ENCODE data around the gene SHMT1.
"Not testable (repeated sequence)": the region's sequence is repeated elsewhere in the genome, so short reads cannot be mapped to it uniquely, and the experiment has no call there.

SHMT1 gene

DNA sequence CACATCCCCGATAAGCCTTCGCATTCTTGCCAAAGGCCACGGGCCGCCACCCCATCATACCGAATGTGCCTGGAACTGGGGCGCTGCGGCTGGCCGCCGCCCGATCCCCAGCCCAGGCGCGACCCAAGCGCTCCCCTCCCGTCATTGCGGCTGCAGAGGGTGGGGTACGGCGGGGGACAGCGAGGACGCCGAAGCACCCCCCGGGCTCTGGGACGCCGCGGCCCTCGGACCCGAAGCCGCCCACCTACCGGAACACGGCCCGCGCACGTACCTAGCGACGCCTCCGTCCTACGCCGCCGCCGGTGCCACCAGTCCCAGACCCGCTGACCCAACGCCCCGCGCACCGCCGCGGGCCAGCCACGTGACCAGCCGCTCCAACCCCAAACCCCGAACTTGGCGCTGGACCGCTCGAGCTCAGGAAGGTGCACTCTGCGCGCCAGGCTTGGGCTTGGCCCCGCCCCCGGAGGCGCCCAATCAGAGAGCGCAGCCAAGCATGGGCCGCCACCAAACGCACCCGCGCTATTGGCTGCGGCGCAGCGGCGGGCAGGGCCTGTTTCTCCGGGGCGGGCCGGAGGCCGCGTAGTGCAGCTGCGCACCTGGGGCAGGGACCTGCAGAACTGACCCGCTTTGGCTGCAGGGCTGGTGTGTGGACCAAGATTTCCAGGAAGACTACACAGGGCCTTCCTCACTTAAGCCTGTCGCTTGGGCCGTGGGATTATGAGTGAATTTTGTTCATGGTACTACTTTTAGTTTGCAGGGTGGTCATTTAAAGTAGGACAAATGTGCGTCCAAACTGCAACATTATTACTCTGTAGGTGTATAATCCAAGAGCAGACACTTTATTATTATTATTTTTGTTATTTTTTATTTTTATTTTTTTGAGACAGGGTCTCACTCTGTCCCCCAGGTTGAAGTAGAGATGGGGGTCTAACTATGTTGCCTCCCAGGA is at the start of gene SHMT1:
SHMT1 (minus strand) TSS at position 450 of the 949 bp plus-strand sequence. CDS start 7,569 bp downstream, outside the sequence.
- in situ Hi-C loops (cut with MboI; ENCODE audit: low sequenced_read_pairs), result no loop called here

DNA sequence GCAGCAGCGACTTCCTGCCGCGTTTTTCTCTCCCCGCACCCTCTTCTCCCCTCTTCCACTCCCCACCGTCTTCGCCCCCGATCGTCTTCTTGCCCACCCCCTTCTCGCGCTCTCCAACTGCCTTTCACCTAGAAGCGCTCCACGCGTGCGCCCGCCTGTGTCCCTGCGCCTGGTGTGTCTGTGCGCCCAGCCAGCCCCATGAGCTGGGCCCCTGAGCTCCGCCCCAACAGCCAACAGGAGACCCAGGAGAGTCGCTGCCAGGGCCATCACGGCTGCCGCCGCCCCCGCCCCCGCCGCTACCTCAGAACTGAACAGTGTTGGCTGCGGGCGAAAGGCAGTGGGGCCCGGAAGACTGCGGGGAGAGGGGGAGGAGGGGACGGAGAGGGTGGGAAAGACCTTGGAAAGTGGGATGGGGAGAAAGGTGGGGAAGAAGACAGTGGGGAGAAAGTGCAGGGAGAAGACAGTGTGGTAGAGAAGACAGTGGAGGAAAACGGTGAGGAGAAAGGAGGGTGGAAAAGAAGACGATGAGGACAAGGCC is 48.7 kb upstream of the SHMT1 start:
- in situ Hi-C loops (cut with MboI; ENCODE audit: low sequenced_read_pairs), result not testable (repeated sequence)

DNA sequence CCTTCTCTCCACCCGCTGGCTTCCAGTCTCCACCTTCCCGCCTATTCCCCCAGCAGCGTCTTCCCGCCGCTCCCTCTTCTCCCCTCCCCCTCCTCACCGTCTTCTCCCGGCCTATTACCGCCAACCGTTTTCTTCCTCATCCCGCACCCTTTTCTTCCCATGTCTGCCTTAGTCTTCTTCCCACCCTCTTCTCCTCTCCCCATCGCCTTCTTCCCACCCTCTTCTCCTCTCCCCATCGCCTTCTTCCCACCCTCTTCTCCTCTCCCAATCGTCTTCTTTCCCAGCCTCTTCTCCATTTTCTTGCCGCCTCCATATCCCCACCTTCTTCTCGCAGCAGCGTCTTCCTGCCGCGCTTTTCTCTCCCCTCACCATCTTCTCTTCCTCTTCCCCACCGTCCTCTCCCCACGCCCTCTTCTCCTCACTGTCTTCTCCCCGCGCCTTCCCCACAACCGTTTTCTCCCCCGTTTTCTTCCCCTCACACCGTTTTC is 48.1 kb upstream of the SHMT1 start:
- in situ Hi-C loops (cut with MboI; ENCODE audit: low sequenced_read_pairs), result not testable (repeated sequence)

DNA sequence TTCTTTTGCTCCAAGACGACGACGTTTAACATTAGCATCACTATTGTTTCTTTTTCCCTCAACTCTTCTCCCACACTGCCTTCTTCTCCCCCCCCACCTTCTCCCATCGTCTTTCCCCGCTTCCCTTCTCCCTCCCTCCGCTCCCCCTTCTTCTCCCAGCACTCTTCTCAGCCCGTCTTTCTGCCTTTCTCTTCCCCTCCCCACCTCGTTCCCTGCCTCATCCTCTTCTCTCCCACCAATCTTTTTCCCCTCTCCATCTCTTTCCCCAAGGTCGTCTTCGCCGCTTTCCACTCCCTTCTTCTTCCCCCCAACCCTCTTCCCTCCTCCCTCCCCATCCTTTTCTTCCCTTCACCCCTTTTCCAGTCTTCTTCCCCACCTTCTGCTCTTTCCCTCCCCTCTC is 47.4 kb upstream of the SHMT1 start:
- in situ Hi-C loops (cut with MboI; ENCODE audit: low sequenced_read_pairs), result not testable (repeated sequence)

DNA sequence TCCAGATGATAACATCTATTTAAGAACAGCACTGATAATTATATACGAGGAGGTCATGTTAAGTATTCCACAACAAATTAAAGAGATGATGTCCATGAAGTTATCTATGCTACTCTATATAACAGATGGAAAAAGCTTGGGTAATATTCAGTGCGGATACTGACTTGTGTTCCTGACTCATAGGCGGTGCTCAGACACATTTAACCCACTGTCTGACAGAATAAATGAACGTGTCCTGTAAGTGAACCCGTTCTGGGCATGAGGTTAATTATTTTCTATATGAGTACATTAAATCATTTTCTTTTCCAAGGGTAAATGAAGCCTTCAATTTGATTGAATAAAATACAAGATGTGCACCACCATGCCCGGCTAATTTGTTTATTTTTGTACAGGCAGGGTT is 46.0 kb upstream of the SHMT1 start:
- in situ Hi-C loops (cut with MboI; ENCODE audit: low sequenced_read_pairs), result not testable (repeated sequence)

DNA sequence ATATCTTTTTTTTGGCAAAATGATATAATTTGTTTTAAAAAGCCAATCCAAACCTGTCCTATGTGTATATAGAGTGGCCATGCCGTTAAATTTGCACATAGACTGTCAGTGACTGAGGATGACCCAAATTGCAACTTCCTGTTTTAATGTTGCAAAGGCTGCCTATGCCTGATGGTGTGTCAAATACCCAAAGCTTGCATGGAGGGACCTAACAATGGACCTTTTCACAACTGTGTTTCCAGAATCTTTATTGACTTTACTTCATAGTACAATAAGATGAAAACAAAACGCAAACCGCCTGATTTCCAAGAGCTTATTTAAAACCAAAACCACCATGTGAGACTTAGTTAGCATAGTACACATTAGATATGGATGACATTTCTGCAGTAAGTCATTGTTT is 45.6 kb upstream of the SHMT1 start:
- in situ Hi-C loops (cut with MboI; ENCODE audit: low sequenced_read_pairs), result not testable (repeated sequence)

DNA sequence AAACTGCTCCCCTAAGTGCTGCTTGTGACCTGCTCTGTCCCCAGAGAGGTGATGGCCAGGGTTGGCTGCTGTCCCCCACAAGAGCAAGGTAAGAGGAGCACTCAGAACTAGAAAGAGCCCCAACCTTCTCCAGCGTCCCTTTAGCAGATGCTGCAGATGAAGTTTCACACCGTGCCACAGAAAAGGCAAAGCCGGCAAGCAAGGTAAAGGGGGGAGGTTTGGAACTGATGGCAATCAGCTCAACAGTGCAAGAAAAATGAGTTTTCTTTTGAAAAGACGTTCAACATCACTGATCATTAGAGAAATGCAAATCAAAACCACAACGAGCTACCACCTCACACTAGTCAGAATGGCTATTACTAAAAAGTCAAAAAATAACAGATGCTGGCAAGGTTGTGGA is 40.3 kb upstream of the SHMT1 start:
- in situ Hi-C loops (cut with MboI; ENCODE audit: low sequenced_read_pairs), result not testable (repeated sequence)

DNA sequence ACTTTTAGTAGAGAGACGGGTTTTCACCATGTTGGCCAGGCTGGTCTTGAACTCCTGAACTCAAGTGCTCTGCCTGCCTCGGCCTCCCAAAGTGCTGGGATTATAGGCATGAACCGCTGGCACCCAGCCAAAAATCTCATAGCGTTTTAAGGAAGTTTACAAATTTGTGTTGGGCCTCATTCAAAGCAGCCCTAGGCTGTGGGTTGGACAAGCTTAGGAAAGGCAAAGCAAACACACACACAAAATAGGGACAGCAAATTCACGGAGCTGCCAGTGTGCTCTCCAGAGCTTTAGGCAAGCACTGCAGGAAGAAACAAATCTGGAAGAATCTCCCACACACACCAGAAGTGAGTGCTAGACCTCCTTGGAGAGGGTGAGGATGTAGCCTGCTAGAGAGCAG is 39.8 kb upstream of the SHMT1 start:
- in situ Hi-C loops (cut with MboI; ENCODE audit: low sequenced_read_pairs), result not testable (repeated sequence)

DNA sequence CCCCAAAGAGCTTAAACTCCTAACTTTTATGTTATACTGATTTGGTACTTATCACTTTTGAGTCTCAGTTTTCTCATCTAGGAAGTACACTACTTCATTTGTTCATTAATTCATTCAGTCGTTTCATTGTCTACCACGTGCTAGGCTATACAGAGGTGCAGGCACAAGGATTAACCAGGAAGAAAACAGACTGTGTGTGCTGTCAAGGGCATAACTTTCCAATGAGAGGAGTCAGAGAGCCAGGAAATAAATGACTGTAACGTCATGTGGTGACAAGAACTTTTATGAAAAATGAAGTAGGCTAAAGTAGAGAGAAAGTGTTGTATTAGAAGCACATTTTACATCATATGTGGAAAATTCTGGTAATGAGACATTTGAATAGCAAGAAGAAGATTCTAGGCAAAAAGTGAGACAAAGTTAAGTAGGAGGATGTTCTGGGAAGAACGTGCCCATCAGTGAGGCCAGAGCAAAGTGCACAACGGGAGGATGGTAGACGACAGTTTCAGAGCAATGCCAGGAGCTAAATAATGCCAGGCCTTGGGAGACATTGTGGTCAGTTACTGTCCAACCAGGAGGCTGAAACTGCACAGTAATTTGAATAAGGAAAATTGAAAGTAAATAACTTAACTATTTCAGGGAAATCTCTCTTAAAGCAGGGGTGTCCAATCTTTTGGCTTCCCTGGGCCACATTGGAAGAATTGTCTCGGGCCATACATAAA is 38.7 kb upstream of the SHMT1 start:
- in situ Hi-C loops (cut with MboI; ENCODE audit: low sequenced_read_pairs), result not testable (repeated sequence)

DNA sequence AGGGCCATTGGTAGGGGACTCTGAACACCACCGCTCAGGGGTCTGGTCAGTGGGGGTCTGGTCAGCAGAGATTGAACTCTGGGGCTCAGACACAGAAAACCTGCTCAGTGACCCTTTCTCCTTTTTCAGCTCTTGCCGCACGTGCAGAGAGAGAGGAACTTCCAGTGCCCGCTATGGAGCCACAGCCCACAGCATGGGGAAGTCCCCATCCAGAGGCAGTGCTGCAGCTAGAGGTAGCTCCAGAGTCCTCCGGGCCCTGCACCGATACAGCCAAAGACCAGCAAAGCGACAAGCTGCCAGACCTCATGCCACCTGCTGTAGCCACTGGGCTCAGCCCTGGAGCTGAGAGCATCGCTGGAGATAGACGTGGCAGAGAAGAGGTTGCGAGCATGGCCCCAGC is 25.4 kb upstream of the SHMT1 start:
- in situ Hi-C loops (cut with MboI; ENCODE audit: low sequenced_read_pairs), result not testable (repeated sequence)

DNA sequence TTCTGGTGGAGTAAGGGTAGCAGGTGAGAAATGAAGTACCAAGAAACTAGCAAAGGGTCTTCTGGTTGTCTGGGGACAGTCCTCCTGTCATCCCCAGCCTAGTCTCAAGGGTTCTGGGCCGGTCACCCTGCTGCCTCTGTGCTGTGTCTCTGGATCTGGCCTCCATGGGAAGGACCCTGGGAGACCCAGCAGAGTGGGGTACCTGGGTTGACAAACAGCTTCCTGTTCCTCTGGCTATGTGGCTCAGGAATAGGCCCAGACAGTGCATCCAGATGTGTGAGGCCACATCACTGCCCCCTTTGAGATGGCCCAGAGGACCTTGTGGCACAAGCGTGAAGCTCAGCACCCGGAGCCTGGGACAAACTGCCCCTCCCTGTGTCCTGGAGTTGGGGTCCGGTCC is 24.9 kb upstream of the SHMT1 start:
- in situ Hi-C loops (cut with MboI; ENCODE audit: low sequenced_read_pairs), result not testable (repeated sequence)

DNA sequence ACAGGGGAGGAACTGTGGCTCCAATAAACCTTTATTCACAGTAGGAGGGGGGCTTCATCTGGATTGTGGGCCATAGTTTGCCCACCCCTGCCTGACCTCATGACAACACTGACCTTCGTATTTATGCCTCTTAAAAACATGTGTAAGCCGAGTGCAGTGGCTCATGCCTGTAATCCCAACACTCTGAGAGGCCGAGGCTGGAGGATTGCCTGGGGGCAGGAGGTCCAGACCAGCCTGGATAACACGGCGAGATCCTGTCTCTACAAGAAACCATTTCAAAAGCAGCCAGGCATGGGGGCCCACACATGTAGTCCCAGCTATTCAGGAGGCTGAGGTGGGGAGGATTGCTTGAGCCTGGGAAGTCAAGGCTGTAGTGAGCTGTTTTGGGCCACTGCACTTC is 24.2 kb upstream of the SHMT1 start:
- in situ Hi-C loops (cut with MboI; ENCODE audit: low sequenced_read_pairs), result not testable (repeated sequence)

DNA sequence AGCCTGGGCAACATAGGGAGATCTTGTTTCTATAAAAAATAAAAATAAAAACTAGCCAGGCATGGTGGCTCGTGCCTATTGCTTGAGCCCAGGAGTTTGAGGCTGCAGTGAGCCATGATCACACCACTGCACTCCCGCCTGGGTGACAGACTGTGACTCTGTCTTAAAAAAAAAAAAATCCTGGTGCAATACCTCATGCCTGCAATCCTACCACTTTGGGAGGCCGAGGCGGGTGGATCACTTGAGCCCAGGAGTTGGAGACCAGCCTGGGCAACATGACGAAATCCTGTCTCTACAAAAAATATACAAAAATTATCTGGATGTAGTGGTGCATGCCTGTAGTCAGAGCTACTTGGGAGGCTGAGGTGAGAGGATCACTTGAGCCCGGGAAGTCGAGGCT is 20.9 kb upstream of the SHMT1 start:
- in situ Hi-C loops (cut with MboI; ENCODE audit: low sequenced_read_pairs), result not testable (repeated sequence)

DNA sequence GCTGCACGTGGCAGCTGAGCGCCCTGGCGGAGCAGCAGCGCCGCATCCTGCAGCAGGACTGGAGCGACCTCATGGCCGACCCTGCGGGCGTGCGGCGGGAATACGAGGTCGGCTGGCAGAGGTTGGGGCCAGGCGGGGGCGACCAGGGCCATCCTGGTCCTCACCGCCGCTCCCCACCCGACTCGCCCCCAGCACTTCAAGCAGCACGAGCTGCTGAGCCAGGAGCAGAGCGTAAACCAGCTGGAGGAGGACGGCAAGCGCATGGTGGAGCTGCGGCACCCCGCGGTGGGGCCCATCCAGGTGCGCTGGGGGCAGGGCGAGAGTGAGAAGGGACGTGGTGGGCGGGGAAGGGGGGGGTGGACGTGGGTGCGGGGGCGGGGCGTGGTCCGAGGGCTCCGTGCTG is 19.7 kb upstream of the SHMT1 start:
- in situ Hi-C loops (cut with MboI; ENCODE audit: low sequenced_read_pairs), result not testable (repeated sequence)

DNA sequence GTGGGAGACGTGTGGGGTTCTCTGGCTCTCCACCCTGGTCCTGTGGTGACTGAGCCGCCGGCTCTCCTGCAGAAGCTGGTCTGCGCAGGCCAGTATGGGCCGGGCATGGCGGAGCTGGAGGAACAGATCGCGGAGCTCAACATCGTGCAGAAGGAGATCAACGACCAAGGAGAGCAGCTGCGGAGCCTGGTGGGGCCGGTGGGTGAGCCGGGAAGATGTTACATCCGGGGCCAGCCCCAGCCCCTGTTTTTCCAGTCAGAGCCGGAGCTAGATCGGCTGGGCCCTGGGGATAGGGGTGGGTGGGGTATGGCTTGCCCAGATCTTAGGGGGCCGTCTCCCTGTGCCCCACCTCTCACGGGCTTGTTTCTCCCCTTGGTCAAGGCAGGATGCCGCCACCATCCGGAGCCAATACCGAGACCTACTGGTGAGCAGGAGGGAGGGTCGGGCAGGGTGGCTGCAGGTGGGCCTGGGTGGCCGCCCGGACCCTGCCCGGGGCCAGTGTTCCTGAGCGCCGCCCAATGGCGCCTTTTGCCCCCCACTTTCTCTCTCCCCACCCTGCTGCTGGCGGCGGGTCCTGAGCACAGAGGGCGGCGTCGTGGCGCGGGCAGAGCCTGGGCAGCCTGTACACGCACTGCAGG is 19.2 kb upstream of the SHMT1 start:
- in situ Hi-C loops (cut with MboI; ENCODE audit: low sequenced_read_pairs), result no loop called here

DNA sequence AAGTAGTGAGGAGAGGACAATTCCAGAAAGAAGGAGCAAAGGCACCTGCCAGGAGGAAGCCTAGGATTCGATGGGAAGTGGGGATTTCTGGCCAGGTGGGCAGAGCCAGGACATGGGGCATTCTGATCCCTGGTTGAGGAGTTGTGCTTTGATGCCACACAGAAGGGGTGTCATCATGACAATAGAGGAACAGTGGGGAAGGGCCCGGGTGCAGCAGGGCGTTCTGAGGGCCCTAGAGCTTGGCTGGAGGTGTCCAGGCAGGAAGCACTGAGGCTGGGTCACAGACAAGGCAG is 18.5 kb upstream of the SHMT1 start:
- in situ Hi-C loops (cut with MboI; ENCODE audit: low sequenced_read_pairs), result no loop called here

DNA sequence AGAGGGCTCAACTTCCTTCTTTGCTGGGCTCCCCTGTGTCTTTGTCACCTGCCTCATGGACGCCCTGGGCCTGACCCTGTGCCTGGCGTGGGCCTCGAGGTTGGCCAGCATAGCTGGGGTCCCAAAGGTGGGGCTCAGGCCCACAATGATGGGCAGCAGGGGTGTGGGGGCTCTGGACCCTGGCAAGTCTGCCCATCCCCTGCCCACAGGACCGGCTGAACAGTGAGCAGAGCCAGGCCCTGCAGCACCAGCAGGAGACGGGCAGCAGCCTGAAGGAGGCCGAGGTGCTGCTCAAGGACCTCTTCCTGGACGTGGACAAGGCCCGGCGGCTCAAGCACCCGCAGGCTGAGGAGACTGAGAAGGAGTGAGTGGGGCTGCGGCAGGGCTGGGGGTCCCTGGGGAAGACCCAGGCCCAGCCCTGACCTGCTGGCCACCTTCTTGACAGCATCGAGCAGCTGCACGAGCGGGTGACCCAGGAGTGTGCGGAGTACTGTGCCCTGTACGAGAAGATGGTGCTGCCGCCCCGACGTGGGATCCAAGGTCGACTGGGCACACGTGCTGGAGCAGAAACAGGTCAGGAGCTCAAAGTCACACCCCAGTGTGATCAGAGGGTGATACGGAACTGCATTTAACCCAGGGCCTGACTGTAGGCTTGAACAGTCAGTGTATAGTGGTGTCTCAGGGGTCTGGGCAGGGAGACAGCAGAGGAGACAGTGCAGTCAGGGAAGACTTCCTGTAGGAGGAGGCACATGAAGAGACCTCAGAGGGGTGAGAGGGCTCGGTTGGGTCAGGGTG is 18.0 kb upstream of the SHMT1 start:
- in situ Hi-C loops (cut with MboI; ENCODE audit: low sequenced_read_pairs), result no loop called here

DNA sequence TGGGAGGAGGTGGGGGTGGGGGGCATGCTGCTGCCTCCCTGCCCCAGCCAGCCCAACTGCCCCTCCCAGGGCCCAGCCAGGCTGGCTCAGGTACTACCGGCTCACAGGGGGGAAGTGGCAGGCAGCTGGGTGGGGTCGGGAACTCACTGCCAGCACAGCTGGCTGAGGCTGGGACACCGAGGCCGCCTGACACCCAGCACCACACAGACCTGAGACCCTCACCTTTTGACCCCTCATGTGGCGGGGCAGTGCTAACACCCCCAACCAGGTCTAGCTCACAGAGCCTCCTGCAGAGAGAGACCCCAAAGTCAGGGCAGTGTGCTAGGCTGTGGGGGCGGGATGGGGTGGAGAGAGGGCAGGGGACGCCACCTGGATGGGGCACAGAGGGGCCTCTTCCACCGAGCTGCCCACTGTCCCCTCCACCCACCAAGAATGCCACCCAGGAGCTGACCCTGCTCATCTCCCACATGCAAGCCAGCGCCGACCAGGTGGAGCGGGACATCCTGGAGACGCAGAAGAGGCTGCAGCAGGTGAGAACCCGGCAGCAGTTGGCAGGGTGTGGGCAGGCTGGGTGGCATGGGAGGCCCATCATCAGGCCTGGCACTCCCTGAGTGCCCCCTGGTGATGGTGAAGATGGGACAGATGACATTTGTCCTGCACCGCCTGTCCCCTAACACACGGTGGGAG is 17.3 kb upstream of the SHMT1 start:
- in situ Hi-C loops (cut with MboI; ENCODE audit: low sequenced_read_pairs), result no loop called here

DNA sequence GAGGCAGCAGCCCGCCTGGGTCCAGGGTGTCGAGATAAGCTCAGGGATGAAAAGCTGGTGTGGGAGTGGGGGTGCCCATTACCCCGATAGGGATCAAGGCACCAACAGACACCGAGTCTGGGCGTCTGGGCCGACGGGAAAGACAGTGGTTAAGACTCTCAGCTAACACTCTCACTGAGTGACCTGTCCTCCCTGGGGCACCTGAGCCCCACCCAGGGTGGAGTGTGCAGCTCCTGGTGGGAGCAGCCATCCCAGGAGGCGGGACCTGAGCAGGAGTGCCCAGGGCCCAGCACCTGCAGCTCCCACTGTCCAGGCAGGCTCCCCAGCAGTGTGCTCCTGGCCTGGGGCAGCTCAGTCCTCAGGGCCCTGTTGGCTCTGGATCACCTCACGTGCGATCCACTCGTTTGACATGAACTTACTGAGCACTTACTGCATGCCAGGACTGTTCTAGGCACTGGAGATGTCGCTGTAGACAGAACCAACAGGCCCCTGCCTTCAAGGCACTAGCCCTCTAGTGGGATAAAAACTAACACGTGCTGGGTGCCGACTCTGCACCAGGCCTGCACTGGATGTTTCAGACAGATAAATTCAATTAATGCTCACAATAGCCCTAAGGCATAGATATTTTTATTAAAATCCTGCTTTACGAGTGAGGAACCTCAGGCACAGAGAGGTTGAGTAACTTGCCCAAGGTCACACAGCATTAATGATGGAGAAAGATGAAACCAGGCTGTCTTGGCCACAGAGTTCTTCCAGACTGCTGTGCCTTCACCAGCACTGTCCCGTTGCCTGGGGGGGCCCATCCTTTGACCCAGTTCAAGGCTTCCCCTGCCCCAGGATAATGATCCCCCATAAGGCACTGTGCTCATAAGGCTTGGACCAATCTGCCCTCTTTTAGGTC is 16.1 kb upstream of the SHMT1 start:
- in situ Hi-C loops (cut with MboI; ENCODE audit: low sequenced_read_pairs), result no loop called here
